ENCODE results near the gene STAB2.

The STAB2 gene

DNA sequence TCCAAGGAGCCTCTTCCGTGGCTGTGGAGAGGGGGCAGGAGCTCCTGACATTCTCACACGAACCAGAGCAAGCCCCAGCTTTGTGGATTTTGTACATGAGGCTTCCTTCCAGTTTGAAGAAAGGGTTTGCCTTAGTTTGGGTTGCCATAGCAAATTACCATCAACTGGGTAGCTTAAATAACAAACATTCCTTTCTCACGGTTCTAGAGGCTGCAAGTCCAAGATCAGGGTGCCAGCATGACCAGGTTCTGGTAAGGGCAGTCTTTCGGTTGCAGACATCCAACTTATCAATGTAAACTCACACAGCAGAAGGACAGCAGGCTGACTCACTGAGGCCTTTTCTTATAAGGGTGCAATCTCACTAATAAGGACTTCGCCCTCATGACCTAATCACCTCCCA, 25.9 kb upstream of the STAB2 start:
- in situ Hi-C loops (cut with HindIII; ENCODE audit: low pct_unique_long_range_greater_than_20kb, low sequenced_read_pairs), result no loop called here
- DNase-seq (ENCODE audit: low read depth in 1 of 2, low spot score in 1 of 2), result no peak
- TF ChIP-seq JUND (IDR thresholded peaks at IDR 0.05; ENCODE audit: low read depth), result no peak

DNA sequence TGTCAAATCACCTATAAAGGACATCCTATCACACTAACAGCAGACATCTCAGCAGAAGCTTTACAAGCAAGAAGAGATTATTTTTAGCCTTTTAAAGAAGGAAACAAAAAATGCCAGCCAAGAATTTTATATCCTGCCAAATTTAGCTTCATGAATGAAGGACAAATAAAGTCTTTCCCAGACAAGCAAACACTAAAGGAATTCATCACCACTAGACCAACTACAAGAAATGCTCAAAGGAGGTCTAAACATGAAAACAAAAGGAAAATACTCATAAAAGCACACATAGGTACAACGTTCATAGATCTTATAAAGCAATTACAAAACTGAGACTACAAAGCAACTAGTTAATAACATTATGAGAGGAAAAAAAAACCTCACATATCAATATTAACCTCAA, 20.7 kb upstream of the STAB2 start:
- no peak for TF ChIP-seq JUND (IDR thresholded peaks at IDR 0.05; ENCODE audit: low read depth)
- DNase-seq (ENCODE audit: low read depth in 1 of 2, low spot score in 1 of 2), result no peak
- in situ Hi-C loops (cut with HindIII; ENCODE audit: low pct_unique_long_range_greater_than_20kb, low sequenced_read_pairs), result no loop called here

DNA sequence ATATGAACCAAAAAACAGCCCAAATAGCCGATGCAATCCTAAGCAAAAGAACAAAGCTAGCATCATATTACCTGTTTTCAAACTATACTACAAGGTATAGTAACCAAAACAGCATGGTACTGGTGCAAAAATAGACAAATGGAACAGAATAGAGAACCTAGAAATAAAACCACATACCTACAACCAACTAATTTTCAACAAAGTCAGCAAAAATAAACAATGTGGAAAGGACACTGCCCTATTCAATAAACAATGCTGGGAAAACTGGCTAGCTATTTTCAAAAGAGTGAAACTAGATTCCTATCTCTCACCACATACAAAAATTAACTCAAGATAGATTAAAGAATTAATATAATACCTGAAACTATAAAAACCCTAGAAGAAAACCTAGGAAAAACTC, 17.8 kb upstream of the STAB2 start:
- in situ Hi-C loops (cut with HindIII; ENCODE audit: low pct_unique_long_range_greater_than_20kb, low sequenced_read_pairs), result no loop called here
- DNase-seq (ENCODE audit: low read depth in 1 of 2, low spot score in 1 of 2), result no peak
- TF ChIP-seq JUND (IDR thresholded peaks at IDR 0.05; ENCODE audit: low read depth), result no peak

DNA sequence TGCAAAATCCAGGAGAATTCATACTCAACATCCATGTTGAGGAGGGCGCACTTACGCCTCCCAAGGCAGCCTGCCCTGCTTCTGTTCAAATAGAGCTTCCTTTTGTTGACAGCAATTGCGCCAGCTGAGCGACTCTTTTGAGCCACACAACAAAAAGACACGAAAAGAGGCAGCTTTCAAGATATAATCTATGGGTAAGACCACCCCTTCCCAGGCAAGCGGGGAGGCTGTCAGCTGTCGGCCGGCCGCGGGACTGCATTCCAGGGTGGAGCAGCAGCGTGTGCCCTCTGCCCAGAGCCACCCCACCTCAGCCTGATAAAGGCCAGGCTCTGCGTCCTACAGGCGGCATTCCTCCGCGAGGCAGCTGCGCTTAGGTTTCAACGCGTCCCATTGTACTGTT, 15.8 kb upstream of the STAB2 start:
- in situ Hi-C loops (cut with HindIII; ENCODE audit: low pct_unique_long_range_greater_than_20kb, low sequenced_read_pairs), result no loop called here
- no peak for DNase-seq (ENCODE audit: low read depth in 1 of 2, low spot score in 1 of 2)
- TF ChIP-seq JUND (IDR thresholded peaks at IDR 0.05; ENCODE audit: low read depth), result no peak

DNA sequence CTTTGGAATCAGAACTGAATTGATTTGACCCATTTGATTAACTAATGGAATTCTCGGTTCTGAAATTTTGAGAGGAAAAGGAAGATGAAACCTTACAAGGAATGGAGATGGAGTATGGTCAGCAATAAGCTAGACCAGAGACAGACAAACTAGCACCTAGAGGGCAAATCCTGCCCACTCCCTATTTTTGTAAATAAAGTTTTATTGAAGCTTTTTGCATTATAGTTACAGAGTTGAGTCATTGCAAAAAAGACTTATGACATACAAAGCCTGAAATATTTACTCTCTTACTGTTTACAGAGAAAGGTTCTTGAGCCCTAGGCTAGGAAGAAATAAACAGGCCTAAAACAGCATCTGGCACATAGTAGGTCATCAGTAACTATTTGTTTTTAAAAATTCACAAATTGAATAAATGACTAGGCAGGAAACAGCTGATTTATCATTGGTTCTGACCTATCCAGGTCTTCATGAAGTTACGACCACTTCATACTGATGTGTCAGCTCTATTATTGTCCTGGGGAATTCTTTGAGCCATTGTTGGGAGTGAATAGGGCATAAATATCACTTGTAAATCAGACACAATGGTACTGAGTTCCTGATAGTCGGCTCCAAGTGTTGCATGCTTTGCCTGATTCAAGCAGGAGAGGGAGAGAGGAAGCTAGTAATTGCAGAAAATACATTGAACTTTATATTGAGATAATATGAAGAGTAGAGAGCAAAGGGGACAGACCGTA, 14.6 kb upstream of the STAB2 start:
- in situ Hi-C loops (cut with HindIII; ENCODE audit: low pct_unique_long_range_greater_than_20kb, low sequenced_read_pairs), result no loop called here
- no peak for TF ChIP-seq JUND (IDR thresholded peaks at IDR 0.05; ENCODE audit: low read depth)

DNA sequence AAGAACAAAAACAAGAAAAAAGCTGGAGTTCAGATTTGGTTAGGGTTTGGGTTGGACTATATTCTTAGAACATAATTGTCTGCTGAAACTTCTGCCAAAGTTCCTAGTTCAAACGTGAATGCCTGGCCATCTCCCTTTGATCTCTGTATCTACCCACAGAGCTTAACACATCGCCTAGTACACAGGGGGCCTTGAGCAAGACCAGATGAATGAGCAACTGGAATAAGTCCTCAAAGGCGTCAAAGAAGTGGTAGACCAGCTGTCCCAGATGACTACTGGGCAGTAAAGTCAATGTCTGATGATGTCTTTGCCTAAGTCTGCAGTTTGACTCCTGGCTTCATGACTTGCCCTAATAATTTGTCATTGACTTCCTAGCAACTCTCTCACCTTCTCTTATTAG, 13.9 kb upstream of the STAB2 start:
- no peak for TF ChIP-seq JUND (IDR thresholded peaks at IDR 0.05; ENCODE audit: low read depth)
- DNase-seq (ENCODE audit: low read depth in 1 of 2, low spot score in 1 of 2), result no peak
- in situ Hi-C loops (cut with HindIII; ENCODE audit: low pct_unique_long_range_greater_than_20kb, low sequenced_read_pairs), result no loop called here

More for the DNA sequence above, 14.6 kb upstream of the STAB2 start:
- DNase-seq (ENCODE audit: low read depth in 1 of 2, low spot score in 1 of 2), result no peak

DNA sequence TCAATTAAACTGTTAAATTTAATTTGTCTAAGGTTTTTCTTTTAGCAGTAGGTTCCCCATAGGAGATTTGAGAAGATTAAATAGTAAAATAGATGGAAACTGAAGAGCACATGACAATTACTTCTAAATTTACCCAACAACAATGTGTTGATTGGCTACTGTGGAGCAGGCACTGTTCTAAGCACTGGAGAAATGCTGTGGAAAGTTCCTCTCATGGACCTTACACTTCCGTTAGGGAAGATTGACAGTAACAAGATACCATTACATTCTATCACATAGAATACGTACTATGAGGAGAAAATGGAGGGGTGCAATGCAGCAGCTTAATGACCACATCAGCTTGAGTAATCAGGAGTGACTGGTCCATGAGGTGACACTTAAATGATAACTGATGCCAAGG, 8.1 kb upstream of the STAB2 start:
- no peak for TF ChIP-seq JUND (IDR thresholded peaks at IDR 0.05; ENCODE audit: low read depth)
- no peak for DNase-seq (ENCODE audit: low read depth in 1 of 2, low spot score in 1 of 2)
- in situ Hi-C loops (cut with HindIII; ENCODE audit: low pct_unique_long_range_greater_than_20kb, low sequenced_read_pairs), result no loop called here

DNA sequence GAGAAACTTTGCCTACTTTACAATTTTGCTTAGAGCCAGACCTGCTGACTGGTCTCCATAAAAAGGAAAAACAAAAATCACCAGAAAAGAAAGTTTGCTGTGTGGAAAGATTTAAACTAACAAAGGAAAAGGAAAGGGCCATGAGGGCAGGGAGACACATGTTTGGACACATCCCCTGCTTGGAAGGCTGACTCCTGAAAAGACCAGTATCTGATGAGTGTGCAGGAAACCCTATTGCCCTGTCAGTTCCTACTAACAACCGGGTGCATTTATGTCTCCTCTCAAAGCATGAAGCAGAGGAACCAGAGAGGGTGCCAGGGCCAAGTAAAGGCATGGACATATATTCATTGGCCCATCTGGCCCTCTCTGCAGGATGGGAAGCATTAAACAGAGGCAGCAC, 7.0 kb upstream of the STAB2 start:
- in situ Hi-C loops (cut with HindIII; ENCODE audit: low pct_unique_long_range_greater_than_20kb, low sequenced_read_pairs), result no loop called here
- TF ChIP-seq JUND (IDR thresholded peaks at IDR 0.05; ENCODE audit: low read depth), result no peak
- DNase-seq (ENCODE audit: low read depth in 1 of 2, low spot score in 1 of 2), result no peak

DNA sequence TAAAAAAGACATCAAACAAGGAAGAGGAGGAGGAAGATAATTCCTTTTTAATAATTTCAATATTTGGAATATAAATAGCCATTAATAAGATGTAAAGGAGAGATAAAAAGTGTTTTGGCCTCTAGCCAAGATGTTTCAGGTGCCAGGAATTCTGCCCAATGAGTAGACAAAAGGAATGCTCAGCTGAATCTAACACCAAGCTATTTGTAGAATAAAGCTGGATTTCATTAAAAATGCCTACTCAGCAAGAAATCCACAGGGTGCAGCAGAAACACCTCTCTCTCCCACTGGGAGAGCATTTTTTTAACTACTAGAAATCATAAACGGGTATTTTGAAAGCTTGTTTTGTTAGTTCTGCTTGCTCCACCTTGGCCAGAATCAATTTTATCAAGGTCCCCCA, 4.1 kb upstream of the STAB2 start:
- in situ Hi-C loops (cut with HindIII; ENCODE audit: low pct_unique_long_range_greater_than_20kb, low sequenced_read_pairs), result no loop called here
- TF ChIP-seq JUND (IDR thresholded peaks at IDR 0.05; ENCODE audit: low read depth), result no peak
- no peak for DNase-seq (ENCODE audit: low read depth in 1 of 2, low spot score in 1 of 2)

DNA sequence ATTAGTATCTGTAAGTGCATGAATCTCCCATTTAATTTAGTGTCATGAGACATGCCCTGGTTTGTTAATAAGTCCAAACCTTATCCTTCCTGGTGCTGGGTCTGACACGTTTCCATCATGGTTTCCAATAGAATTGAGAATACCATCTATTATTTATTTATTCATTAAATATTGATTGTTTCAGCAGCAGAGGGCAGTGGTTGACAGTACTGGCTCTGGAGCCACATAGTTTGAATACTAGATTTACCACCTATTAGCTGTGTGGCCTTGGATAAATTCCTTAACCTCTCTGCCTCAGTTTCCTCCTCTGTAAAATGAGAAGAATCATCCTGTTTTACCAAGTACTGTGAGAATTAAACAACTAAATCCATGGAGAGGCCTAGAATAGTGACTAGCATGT, 941 bp upstream of the STAB2 start:
- in situ Hi-C loops (cut with HindIII; ENCODE audit: low pct_unique_long_range_greater_than_20kb, low sequenced_read_pairs), result no loop called here
- TF ChIP-seq JUND (IDR thresholded peaks at IDR 0.05; ENCODE audit: low read depth), result no peak
- no peak for DNase-seq (ENCODE audit: low read depth in 1 of 2, low spot score in 1 of 2)

DNA sequence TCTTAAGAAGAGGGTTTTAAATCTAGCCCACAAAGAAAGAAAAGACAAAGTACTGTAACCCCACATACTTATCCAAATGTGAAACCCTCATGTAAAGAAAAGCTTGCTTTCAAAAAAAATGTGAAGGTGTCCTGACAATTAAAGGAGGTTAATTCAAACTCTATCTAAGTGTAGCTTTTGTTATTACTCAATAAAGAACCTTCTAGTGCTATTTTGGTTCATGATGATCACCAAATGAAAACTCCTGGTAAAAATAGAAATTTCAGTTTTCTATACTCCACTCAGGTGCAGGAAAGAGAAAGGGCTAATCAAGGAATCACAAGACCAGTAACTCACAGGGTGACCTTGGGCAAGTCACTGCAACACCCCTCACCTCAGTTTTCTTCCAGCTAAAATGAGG, 1.6 kb downstream of the STAB2 start:
- in situ Hi-C loops (cut with HindIII; ENCODE audit: low pct_unique_long_range_greater_than_20kb, low sequenced_read_pairs), result no loop called here
- TF ChIP-seq JUND (IDR thresholded peaks at IDR 0.05; ENCODE audit: low read depth), result no peak
- no peak for DNase-seq (ENCODE audit: low read depth in 1 of 2, low spot score in 1 of 2)

DNA sequence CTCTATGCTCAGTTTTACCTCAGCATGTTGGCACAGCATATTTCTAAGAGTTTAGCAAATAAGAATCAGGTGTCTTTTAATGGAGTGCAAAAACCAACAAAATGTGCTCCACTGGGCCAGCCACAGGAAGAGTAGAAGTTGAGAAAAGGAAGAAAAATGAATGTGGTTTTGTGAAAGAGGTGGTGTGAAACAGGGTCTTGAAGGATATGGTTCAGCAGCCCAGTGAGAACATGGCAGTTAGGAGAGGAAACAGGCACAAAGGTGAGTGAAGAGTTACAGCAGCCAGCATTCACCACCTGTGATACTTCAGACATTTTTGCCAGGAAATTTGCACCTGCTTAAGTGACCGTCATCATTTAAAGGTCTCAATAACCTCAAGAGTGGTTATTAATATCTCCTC, 2.4 kb downstream of the STAB2 start:
- no peak for TF ChIP-seq JUND (IDR thresholded peaks at IDR 0.05; ENCODE audit: low read depth)
- DNase-seq (ENCODE audit: low read depth in 1 of 2, low spot score in 1 of 2), result no peak
- in situ Hi-C loops (cut with HindIII; ENCODE audit: low pct_unique_long_range_greater_than_20kb, low sequenced_read_pairs), result no loop called here

DNA sequence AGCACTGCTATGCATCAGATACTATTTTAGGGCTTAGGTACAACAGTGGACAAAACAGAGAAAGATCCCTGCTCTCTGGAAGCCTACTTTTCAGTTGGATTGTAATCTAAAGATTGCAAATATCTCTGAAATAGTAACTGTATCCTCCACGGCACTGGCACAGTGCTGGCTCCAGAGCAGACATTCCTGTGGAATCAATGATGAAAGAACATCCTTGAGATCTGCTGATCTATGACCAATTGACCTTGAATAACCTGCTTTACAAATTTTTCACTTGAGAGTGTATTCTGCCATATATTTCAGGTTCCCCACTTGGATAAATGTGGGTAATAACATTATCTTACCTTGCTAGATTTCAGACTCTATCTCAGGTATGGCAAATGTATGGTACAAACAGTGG, 3.2 kb downstream of the STAB2 start:
- TF ChIP-seq JUND (IDR thresholded peaks at IDR 0.05; ENCODE audit: low read depth), result no peak
- in situ Hi-C loops (cut with HindIII; ENCODE audit: low pct_unique_long_range_greater_than_20kb, low sequenced_read_pairs), result no loop called here
- no peak for DNase-seq (ENCODE audit: low read depth in 1 of 2, low spot score in 1 of 2)

DNA sequence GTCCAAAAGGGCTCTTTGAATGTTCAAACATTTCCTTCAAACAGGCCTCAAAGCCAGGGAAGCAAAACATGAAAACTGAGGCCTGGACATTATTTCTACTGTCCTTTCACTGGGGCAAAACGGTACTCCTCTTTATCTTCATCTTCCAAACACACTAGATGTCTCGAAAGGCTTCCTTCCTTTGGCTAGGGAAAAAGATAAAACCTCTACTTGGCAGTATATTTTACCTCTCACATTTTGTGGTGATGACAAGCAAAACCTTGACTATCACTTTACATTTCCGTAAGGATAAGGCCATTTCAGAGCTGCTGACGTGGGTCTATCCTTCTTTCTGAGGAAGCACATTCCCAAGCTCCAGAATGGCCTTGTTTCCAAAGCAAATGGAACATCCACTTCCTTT, 9.9 kb downstream of the STAB2 start:
- TF ChIP-seq JUND (IDR thresholded peaks at IDR 0.05; ENCODE audit: low read depth), result no peak
- in situ Hi-C loops (cut with HindIII; ENCODE audit: low pct_unique_long_range_greater_than_20kb, low sequenced_read_pairs), result no loop called here

More for the DNA sequence above, 9.9 kb downstream of the STAB2 start:
- no peak for DNase-seq (ENCODE audit: low read depth in 1 of 2, low spot score in 1 of 2)

Data from T47D (cell line).